A549 (cell line): ENCODE measurements around the gene SEC24A. TPM values are rescaled to one million over a fixed set of nuclear protein-coding genes. Genes with fewer than 3 reads are reported as not detected.
"Not testable (repeated sequence)": the region's sequence is repeated elsewhere in the genome, so short reads cannot be mapped to it uniquely, and the experiment has no call there.

Experiments used
- ATAC-seq, 2 experiments: fragments of 200-7000 bp in 1 of 2; fragments of >200 bp in 1 of 2; cut with Nextera tagmentation in 1 of 2; cut with Tn5 transposase in 1 of 2; 3 replicates each; pipeline versions ENCODE4 v1.8.0 to v1.9.1; 2018 to 2020; ENCODE audit warnings: mild to moderate bottlenecking in 1 of 2, moderate library complexity in 1 of 2
- CTCF ChIA-PET: fragments of 300-600 bp; sonication (Branson Sonifier 250); formaldehyde crosslinking; extraction: SDS; loops from one replicate; lab custom pipeline; 2021; ENCODE audit warnings: antibody characterized with exemption, inconsistent platforms; lab: Yijun Ruan, JAX
- POLR2A ChIA-PET: fragments of 350-600 bp; formaldehyde crosslinking; extraction: SDS; loops from one replicate; lab custom pipeline; 2021; ENCODE audit warnings: antibody characterized with exemption, inconsistent platforms; lab: Yijun Ruan, JAX
- DNase-seq, 2 experiments: peaks; one replicate each; pipeline versions ENCODE4 v3.0.0 to v3.0.0-alpha.2; 2011 to 2016; ENCODE audit warnings: low read depth in 1 of 2, low spot score in 1 of 2
- FAIRE-seq: peaks from 2 replicates; lab custom pipeline; 2011; peaks lifted over from hg19 to GRCh38; lab: Jason Lieb, UNC
- H3K27ac ChIP-seq, 2 experiments: fragments of >200 bp; sonication (Bioruptor Twin); formaldehyde crosslinking; 3 replicates each; pipeline ENCODE4 v1.5.1; 2016 to 2017
- H3K4me1 ChIP-seq: fragments of >200 bp; sonication (Bioruptor Twin); formaldehyde crosslinking; 3 replicates; pipeline ENCODE4 v1.6.1; 2016
- H3K4me2 ChIP-seq: fragments of >200 bp; sonication (Bioruptor Twin); formaldehyde crosslinking; 3 replicates; pipeline ENCODE4 v1.6.1; 2016
- H3K4me3 ChIP-seq: fragments of >200 bp; sonication (Bioruptor Twin); formaldehyde crosslinking; 3 replicates; pipeline ENCODE4 v1.5.1; 2016
- H3K9me3 ChIP-seq: fragments of >200 bp; sonication (Bioruptor Twin); formaldehyde crosslinking; 3 replicates; pipeline ENCODE4 v1.6.1; 2016
- BCL3 ChIP-seq: fragments of >200 bp; sonication (Bioruptor Twin); formaldehyde crosslinking; IDR thresholded peaks from 3 replicates; pipeline ENCODE4 v1.6.1; 2016
- CBX2 ChIP-seq: fragments of 200-600 bp; sonication (generic); IDR thresholded peaks from 2 replicates; pipeline ENCODE4 v1.6.1; 2016; ENCODE audit warnings: low read depth, mild to moderate bottlenecking, borderline replicate concordance
- CEBPB ChIP-seq, 2 experiments: fragments of >200 bp in 1 of 2; sonication (Bioruptor Twin) in 1 of 2; formaldehyde crosslinking in 1 of 2; IDR thresholded peaks; 2 replicates each; pipeline ENCODE4 v1.6.1; 2012 to 2016
- CHD2 ChIP-seq: fragments of 150-350 bp; IDR thresholded peaks from 2 replicates; pipeline ENCODE4 v1.6.1; 2014; ENCODE audit warnings: low read length; ENCODE audit not compliant: partially characterized antibody
- ELK1 ChIP-seq: fragments of 150-350 bp; IDR thresholded peaks from 2 replicates; pipeline ENCODE4 v1.6.1; 2014; ENCODE audit warnings: low read depth, mild to moderate bottlenecking, low read length
- FOSB ChIP-seq: fragments of 250-450 bp; sonication (Bioruptor Pico); IDR thresholded peaks from 2 replicates; pipeline ENCODE4 v1.5.0; 2020; ENCODE audit warnings: mild to moderate bottlenecking, moderate library complexity
- FOXS1 ChIP-seq: fragments of 250-450 bp; sonication (Bioruptor Pico); IDR thresholded peaks from 2 replicates; pipeline ENCODE4 v1.5.0; 2020; ENCODE audit warnings: mild to moderate bottlenecking, moderate library complexity
- HDAC2 ChIP-seq: fragments of 200-600 bp; sonication (generic); IDR thresholded peaks from 2 replicates; pipeline ENCODE4 v1.6.1; 2016
- HES2 ChIP-seq: fragments of >200 bp; sonication (Bioruptor Twin); formaldehyde crosslinking; IDR thresholded peaks from 2 replicates; pipeline ENCODE4 v1.6.1; 2016
- HEYL ChIP-seq: fragments of 250-450 bp; sonication (Bioruptor Pico); IDR thresholded peaks from 2 replicates; pipeline ENCODE4 v1.8.0; 2021; ENCODE audit warnings: mild to moderate bottlenecking, moderate library complexity
- HOXA7 ChIP-seq: fragments of 250-450 bp; sonication (Bioruptor Pico); IDR thresholded peaks from 2 replicates; pipeline ENCODE4 v1.5.0; 2020; ENCODE audit warnings: mild to moderate bottlenecking, moderate library complexity
- HOXB13 ChIP-seq: fragments of 250-450 bp; sonication (Bioruptor Pico); IDR thresholded peaks from 2 replicates; pipeline ENCODE4 v1.5.0; 2020; ENCODE audit warnings: low read depth, mild to moderate bottlenecking, moderate library complexity
- KDM1A ChIP-seq: fragments of 200-600 bp; sonication (generic); IDR thresholded peaks from 2 replicates; pipeline ENCODE4 v1.6.1; 2016; ENCODE audit warnings: low read depth, mild to moderate bottlenecking
- PHF8 ChIP-seq: fragments of 200-600 bp; sonication (generic); IDR thresholded peaks from 2 replicates; pipeline ENCODE4 v1.6.1; 2016; ENCODE audit warnings: low read depth, mild to moderate bottlenecking, antibody characterized with exemption, moderate library complexity, borderline replicate concordance
- POLR2A ChIP-seq: IDR thresholded peaks from 2 replicates; pipeline ENCODE4 v1.6.1; 2012; ENCODE audit warnings: mild to moderate bottlenecking, low read length
- RARB ChIP-seq: fragments of 250-450 bp; sonication (Bioruptor Pico); IDR thresholded peaks from 2 replicates; pipeline ENCODE4 v1.8.0; 2021; ENCODE audit warnings: mild to moderate bottlenecking, moderate library complexity
- RFX5 ChIP-seq: fragments of 450-650 bp; IDR thresholded peaks from 2 replicates; pipeline ENCODE4 v1.7.1; 2014; ENCODE audit warnings: antibody characterized with exemption, mild to moderate bottlenecking, moderate library complexity
- SREBF2 ChIP-seq: fragments of 450-650 bp; IDR thresholded peaks from 2 replicates; pipeline ENCODE4 v1.6.1; 2014; ENCODE audit warnings: mild to moderate bottlenecking, moderate library complexity
- TFCP2L1 ChIP-seq: fragments of 250-450 bp; sonication (Bioruptor Pico); IDR thresholded peaks from 2 replicates; pipeline ENCODE4 v1.5.0; 2021; ENCODE audit warnings: mild to moderate bottlenecking
- TP53 ChIP-seq: fragments of 250-450 bp; sonication (Bioruptor Pico); IDR thresholded peaks from 2 replicates; pipeline ENCODE4 v1.5.0; 2021; ENCODE audit warnings: mild to moderate bottlenecking, moderate library complexity
- ZC3H11A ChIP-seq: fragments of 450-650 bp; IDR thresholded peaks from 2 replicates; pipeline ENCODE4 v1.6.1; 2014; ENCODE audit warnings: antibody characterized with exemption, mild to moderate bottlenecking
- WGBS: methylation state at CpG from one replicate; pipeline ENCODE4 v1.1.6; 2017; ENCODE audit errors: missing lambda C conversion rate; 5-methylcytosine and 5-hydroxymethylcytosine counted together
- polyA plus RNA-seq, 4 experiments: library from polyadenylated mRNA; depleted of rRNA in 3 of 4; stranded (reverse); fragments of >200 nt; fragmentation: RNase III in 1 of 4; extraction: RNeasy Plus Mini Kit Qiagen cat#74134 plus additional on column Dnase treatment in 1 of 4; gene quantifications; 2 replicates in 3 of 4; 3 replicates in 1 of 4; pipeline ENCODE4 v1.2.3, GENCODE V29; 2011 to 2017

SEC24A gene
- polyA plus RNA-seq, 2 of the 4 experiments (the other 2 are of a cell fraction) = 11.6 to 23.6 TPM

- TF ChIP-seq CHD2 (no peak), HOXB13 (CRISPR knock-in tag) (no peak), FOXS1 (CRISPR knock-in tag) (no peak), HDAC2 (no peak), HOXA7 (CRISPR knock-in tag) (no peak), ZC3H11A (no peak), TP53 (CRISPR knock-in tag) (no peak)
- no peak overlapping the region for H3K4me2 ChIP-seq
- no peak for FAIRE-seq
- no peaks in the 10 kb centered on the region for H3K9me3 ChIP-seq
- no peak overlapping the region for H3K4me3 ChIP-seq
- 94% methylated on average over 1 of the region's 1 CpG for WGBS
- DNase-seq = no peak
- ChIA-PET POLR2A (no interaction called here), CTCF (interaction anchor here (0.6 to 3.1 kb wide), 4 partner anchors 10 to 531 kb away, joined by 3 to 9 read pairs (median 3); partner anchors contain the start of gene SKP1)
- no peaks in the 10 kb centered on the region for H3K4me1 ChIP-seq
- H3K27ac ChIP-seq = no peak overlapping the region
- no peak for ATAC-seq
These were observed 59.7 kb downstream of the SEC24A start for GRCh38 chr5:134708301-134708700.

GRCh38 chr5:134714120-134714519 is 65.5 kb downstream of the SEC24A start:
- no peaks in the 10 kb centered on the region for H3K4me1 ChIP-seq
- 79% methylated on average over 5 of the region's 5 CpGs for WGBS
- CTCF ChIA-PET = no interaction called here
- no peak overlapping the region for H3K27ac ChIP-seq
- no peak for DNase-seq
- no peak overlapping the region for H3K4me2 ChIP-seq
- no peaks in the 10 kb centered on the region for H3K9me3 ChIP-seq
- no peak for FAIRE-seq
- H3K4me3 ChIP-seq = no peak overlapping the region
- no peak for TF ChIP-seq SREBF2
- no peak for TF ChIP-seq RARB (CRISPR knock-in tag)
- no peak for TF ChIP-seq TFCP2L1 (CRISPR knock-in tag)
- no peak for TF ChIP-seq POLR2A
- POLR2A ChIA-PET = no interaction called here
- ATAC-seq = peak in 1 of 2 experiments; percentile 36; a peak in 2 of 6 replicates

GRCh38 chr5:134714541-134714940 is 66.0 kb downstream of the SEC24A start:
- no peak for FAIRE-seq
- POLR2A ChIA-PET = no interaction called here
- no peak for ATAC-seq
- TF ChIP-seq FOSB (CRISPR knock-in tag) = no peak
- TF ChIP-seq CHD2 = no peak
- no peak for TF ChIP-seq HEYL (CRISPR knock-in tag)
- TF ChIP-seq CEBPB (IDR thresholded peaks at IDR 0.05) = no peak
- no peak for TF ChIP-seq POLR2A
- no peak for TF ChIP-seq BCL3
- TF ChIP-seq ELK1 = no peak
- TF ChIP-seq PHF8 = no peak
- TF ChIP-seq SREBF2 = no peak
- TF ChIP-seq RFX5 = no peak
- no peak for TF ChIP-seq TFCP2L1 (CRISPR knock-in tag)
- TF ChIP-seq HES2 = no peak
- no peak for TF ChIP-seq CBX2
- no peak for TF ChIP-seq KDM1A
- TF ChIP-seq, all 56 proteins: peak for 0
- CTCF ChIA-PET = no interaction called here
- Histone ChIP-seq H3K4me3 (no peak overlapping the region), H3K4me1 (no peaks in the 10 kb centered on the region), H3K4me2 (no peak overlapping the region), H3K27ac (no peak overlapping the region), H3K9me3 (no peaks in the 10 kb centered on the region)
- WGBS = 92% methylated on average over 3 of the region's 3 CpGs
- DNase-seq = no peak

- POLR2A ChIA-PET, H3K27ac ChIP-seq, FAIRE-seq, H3K4me3 ChIP-seq, H3K4me2 ChIP-seq, H3K4me1 ChIP-seq, ATAC-seq, CTCF ChIA-PET, DNase-seq, H3K9me3 ChIP-seq: not testable (repeated sequence)
- WGBS = 84% methylated on average over 4 of the region's 4 CpGs
These were observed 66.9 kb downstream of the SEC24A start for GRCh38 chr5:134715466-134715865.
